ENCODE results near the gene PGAM1.
A peak's percentile ranks its signal among the peaks of the same experiment; 100 is the strongest.
"Not testable (repeated sequence)": the region's sequence is repeated elsewhere in the genome, so short reads cannot be mapped to it uniquely, and the experiment has no call there.

PGAM1 gene

DNA sequence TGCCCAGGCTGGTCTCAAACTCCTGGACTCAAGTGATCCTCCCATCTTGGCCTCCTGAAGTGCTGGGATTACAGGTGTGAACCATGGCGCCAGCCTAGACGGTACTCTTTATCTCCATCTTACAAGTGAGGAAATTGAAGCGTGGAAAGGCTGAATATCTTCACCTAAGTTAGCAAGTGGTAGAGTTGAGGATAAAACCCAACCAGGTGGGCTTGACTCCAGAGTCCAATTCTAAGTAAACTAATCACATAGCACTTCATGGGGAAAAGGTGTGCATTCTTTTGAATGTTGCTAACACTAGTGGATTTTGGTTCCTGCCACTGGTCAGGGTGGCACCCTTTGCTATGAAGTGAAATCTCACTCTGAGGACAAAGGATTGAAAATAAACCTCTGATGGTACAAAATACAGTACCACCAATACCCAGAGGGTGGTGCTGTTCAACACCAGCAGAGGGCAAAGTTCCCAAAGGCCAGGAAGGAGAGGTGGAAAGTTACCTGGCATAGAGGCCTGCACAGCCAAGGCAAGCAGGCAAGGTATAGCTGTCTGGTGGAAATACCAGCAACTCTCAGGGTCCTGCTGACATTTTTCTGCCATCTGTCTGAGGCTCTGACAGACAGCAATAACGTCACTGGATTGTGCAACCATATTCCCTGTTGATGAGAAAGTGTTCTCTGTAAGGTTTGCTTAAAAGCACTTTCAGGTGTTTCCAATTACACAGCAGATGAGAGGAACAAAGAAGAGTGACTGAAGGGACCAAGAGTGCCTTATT lies 37.6 kb downstream of the PGAM1 start:
- TF ChIP-seq, protein P1, sequence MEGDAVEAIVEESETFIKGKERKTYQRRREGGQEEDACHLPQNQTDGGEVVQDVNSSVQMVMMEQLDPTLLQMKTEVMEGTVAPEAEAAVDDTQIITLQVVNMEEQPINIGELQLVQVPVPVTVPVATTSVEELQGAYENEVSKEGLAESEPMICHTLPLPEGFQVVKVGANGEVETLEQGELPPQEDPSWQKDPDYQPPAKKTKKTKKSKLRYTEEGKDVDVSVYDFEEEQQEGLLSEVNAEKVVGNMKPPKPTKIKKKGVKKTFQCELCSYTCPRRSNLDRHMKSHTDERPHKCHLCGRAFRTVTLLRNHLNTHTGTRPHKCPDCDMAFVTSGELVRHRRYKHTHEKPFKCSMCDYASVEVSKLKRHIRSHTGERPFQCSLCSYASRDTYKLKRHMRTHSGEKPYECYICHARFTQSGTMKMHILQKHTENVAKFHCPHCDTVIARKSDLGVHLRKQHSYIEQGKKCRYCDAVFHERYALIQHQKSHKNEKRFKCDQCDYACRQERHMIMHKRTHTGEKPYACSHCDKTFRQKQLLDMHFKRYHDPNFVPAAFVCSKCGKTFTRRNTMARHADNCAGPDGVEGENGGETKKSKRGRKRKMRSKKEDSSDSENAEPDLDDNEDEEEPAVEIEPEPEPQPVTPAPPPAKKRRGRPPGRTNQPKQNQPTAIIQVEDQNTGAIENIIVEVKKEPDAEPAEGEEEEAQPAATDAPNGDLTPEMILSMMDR (IDR thresholded peaks at IDR 0.05; ENCODE audit: insufficient read depth, low read depth, low read length, missing control alignments): peak; percentile 96
- no peak overlapping the region for H3K4me3 ChIP-seq (ENCODE audit: low read length)
- DNase-seq (ENCODE audit: low read depth): peak; percentile 73

DNA sequence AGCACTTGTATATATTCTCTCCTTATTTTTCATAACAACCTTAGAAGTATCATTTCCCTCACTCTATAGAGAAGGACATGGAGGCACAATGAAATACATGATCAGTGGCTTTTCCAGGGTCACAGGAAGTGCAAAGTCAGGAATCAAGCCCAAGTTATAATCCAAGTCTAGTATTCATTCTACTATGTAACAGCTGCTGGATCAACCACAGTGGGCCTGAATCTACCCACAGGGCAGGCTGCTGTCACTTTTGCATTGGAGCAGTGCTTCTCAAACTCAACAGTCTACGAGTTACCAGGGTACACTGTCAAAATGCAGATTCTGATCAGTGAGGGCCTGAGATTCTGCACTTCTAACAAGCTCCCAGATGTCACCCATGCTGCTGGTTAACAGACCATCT lies 38.2 kb downstream of the PGAM1 start:
- H3K4me3 ChIP-seq (ENCODE audit: low read length): no peak overlapping the region
- no peak for DNase-seq (ENCODE audit: low read depth)
- TF ChIP-seq, protein P1 (IDR thresholded peaks at IDR 0.05; ENCODE audit: insufficient read depth, low read depth, low read length, missing control alignments): no peak

DNA sequence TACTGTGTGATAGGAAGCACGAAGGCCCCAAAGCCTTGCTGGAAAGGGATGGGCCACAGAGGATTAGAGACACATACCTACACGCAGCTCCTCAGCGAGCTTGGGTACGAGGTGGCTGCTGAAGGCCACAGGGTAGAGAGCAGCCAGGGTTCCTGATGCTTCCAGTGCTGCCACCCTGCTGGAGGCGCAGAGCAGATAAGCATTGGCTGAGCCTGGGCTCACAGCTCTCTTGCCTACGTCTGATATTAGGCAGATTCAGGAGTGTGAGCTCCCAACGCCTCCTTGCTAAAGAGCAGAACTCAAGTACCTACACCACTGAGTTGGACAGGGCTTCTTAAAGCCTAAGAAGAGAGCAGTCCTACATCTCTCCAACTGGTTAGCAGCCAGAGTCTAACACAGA lies 40.0 kb downstream of the PGAM1 start:
- TF ChIP-seq, protein P1 (IDR thresholded peaks at IDR 0.05; ENCODE audit: insufficient read depth, low read depth, low read length, missing control alignments): no peak
- no peak for DNase-seq (ENCODE audit: low read depth)
- no peak overlapping the region for H3K4me3 ChIP-seq (ENCODE audit: low read length)

DNA sequence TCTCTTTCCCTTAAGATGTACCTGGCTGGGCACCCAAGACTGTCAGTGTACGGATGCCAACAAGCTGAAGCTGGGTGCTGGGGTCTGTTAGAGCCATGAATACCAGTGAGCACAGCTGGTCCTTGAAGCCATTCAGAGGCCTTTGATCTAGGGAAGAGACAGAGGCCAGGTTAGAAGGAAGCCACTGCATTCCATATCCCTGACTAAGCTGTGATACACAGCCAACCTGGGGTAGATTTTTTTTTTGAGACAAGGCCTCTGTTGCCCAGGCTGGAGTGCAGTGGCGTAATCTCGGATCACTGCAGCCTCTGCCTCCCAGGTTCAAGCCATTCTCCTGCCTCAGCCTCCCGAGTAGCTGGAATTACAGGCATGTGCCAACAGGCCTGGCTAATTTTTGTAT lies 40.8 kb downstream of the PGAM1 start:
- peak; percentile 78 for DNase-seq (ENCODE audit: low read depth)
- TF ChIP-seq, protein P1 (IDR thresholded peaks at IDR 0.05; ENCODE audit: insufficient read depth, low read depth, low read length, missing control alignments): no peak
- no peak overlapping the region for H3K4me3 ChIP-seq (ENCODE audit: low read length)

DNA sequence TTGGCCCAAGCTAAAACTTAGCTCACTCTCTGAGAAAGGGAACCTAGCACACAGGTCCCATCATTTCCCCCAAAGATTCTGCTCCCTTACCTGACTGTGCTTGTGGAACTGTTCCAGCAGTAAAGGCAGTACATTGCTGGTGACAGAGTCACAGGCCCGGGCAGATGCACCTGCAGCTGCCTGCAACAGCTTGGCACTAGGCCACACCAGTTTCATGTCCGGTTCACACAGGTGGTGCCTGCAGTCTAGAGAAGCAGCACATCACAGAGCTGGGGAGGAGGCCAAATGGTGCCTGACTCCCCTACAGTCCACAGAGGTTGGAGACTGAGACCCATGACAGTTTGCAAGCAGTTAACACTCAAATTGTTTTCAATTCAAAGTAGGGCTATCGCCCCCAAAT lies 42.2 kb downstream of the PGAM1 start:
- DNase-seq (ENCODE audit: low read depth): peak; percentile 75
- H3K4me3 ChIP-seq (ENCODE audit: low read length): no peak overlapping the region
- TF ChIP-seq, protein P1 (IDR thresholded peaks at IDR 0.05; ENCODE audit: insufficient read depth, low read depth, low read length, missing control alignments): no peak

DNA sequence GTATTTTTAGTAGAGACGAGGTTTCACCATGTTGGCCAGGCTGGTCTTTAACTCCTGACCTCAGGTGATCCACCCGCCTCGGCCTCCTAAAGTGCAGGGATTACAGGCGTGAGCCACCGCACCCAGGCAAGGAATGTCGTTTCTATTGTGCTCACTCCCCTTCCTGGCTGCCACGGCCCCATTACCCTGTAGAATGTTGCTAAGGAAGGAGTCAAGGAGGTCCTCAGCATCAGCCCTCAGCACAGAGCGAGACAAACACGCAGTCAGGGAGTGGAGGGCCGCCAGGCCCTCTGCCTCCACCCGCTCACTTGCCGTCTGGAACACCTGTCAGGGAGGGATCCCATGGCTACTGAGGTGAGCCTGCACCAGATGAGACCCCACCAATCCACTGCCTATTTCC lies 42.8 kb downstream of the PGAM1 start:
- not testable (repeated sequence) for DNase-seq (ENCODE audit: low read depth); H3K4me3 ChIP-seq (ENCODE audit: low read length)

DNA sequence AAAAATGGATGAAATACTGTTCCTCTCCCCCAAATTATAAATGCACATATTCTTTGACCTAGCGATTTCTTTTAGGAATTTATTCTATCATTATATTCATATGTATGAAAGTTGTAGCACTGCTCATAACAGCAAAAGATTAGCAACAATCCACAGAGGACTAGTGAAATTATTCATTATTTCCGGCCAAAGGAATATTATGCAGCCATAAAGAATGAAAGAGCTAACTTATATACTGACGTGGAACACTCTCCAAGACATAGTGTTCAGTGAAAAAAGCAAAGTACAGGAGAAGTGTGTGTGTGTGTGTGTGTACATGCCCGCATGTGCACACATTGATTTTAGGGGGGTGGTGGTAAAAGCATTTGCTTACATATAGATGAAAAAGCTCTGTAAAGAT lies 48.9 kb downstream of the PGAM1 start:
- TF ChIP-seq, protein P1 (IDR thresholded peaks at IDR 0.05; ENCODE audit: insufficient read depth, low read depth, low read length, missing control alignments): no peak
- H3K4me3 ChIP-seq (ENCODE audit: low read length): no peak overlapping the region
- no peak for DNase-seq (ENCODE audit: low read depth)
